Adipocyte (in vitro differentiated cells): ENCODE data around the gene OR4M1.
"Not testable (repeated sequence)": the region's sequence is repeated elsewhere in the genome, so short reads cannot be mapped to it uniquely, and the experiment has no call there.

ENCODE experiments used
- DNase-seq: peaks from one replicate; pipeline ENCODE4 v3.0.0-alpha.2; 2015; ENCODE audit warnings: low read depth
- H3K27me3 ChIP-seq: replicated peaks from 2 replicates; pipeline ENCODE4 v1.7.0; 2013; ENCODE audit warnings: mild to moderate bottlenecking, low read length, moderate library complexity; ENCODE audit not compliant: control insufficient read depth, insufficient read depth
- H3K36me3 ChIP-seq: 2 replicates; pipeline ENCODE4 v1.7.0; 2013; ENCODE audit warnings: low read length, mild to moderate bottlenecking, moderate library complexity; ENCODE audit not compliant: control insufficient read depth, insufficient read depth, severe bottlenecking
- H3K4me1 ChIP-seq: 2 replicates; pipeline ENCODE4 v1.7.0; 2013; ENCODE audit warnings: mild to moderate bottlenecking, low read length, moderate library complexity; ENCODE audit not compliant: control insufficient read depth, insufficient read depth
- H3K4me3 ChIP-seq: 2 replicates; pipeline ENCODE4 v1.7.0; 2013; ENCODE audit warnings: mild to moderate bottlenecking, low read length, moderate library complexity
- H3K9ac ChIP-seq: 2 replicates; pipeline ENCODE4 v1.7.0; 2013; ENCODE audit warnings: mild to moderate bottlenecking, low read length, moderate library complexity
- H3K9me3 ChIP-seq: 2 replicates; pipeline ENCODE4 v1.7.0; 2013; ENCODE audit warnings: mild to moderate bottlenecking, low read length, moderate library complexity; ENCODE audit not compliant: control insufficient read depth

OR4M1 gene

DNA sequence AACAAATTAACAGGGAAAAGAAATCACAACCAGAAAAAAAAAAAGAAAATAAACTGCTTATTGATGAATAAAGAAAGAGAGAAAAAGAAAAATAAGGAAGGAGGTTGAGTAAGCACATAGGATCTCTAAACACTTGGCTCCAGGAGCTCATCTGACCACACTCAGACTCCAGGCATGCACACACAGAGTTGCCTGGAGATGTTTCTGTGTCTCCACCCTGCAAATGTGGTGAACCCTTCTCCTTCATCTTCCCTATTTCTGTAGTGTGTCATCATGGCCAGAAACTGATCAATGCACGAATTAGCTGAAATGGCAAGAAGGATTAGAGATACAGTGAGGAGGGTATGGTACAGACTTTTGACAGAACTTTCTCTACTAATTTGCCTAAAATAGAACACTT lies 50.5 kb downstream of the OR4M1 start:
- Histone ChIP-seq H3K9ac (no peak overlapping the region), H3K27me3 (no peaks in the 10 kb centered on the region), H3K36me3 (no peaks in the 10 kb centered on the region), H3K4me1 (peaks cover 4% of the 10 kb centered on the region), H3K9me3 (no peaks in the 10 kb centered on the region), H3K4me3 (no peak overlapping the region)
- DNase-seq: no peak

DNA sequence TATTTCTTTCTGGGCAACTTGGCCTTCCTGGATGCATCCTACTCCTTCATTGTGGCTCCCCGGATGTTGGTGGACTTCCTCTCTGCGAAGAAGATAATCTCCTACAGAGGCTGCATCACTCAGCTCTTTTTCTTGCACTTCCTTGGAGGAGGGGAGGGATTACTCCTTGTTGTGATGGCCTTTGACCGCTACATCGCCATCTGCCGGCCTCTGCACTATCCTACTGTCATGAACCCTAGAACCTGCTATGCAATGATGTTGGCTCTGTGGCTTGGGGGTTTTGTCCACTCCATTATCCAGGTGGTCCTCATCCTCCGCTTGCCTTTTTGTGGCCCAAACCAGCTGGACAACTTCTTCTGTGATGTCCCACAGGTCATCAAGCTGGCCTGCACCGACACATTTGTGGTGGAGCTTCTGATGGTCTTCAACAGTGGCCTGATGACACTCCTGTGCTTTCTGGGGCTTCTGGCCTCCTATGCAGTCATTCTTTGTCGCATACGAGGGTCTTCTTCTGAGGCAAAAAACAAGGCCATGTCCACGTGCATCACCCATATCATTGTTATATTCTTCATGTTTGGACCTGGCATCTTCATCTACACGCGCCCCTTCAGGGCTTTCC lies 54.4 kb downstream of the OR4M1 start:
- H3K36me3 ChIP-seq, H3K9ac ChIP-seq, H3K4me1 ChIP-seq, DNase-seq, H3K4me3 ChIP-seq, H3K27me3 ChIP-seq, H3K9me3 ChIP-seq: not testable (repeated sequence)

GRCh38 chr14:19828314-19828713 lies 55.0 kb downstream of the OR4M1 start:
- no peak for DNase-seq
- H3K9ac ChIP-seq: no peak overlapping the region
- no peaks in the 10 kb centered on the region for H3K27me3 ChIP-seq
- no peaks in the 10 kb centered on the region for H3K36me3 ChIP-seq
- peaks cover 2% of the 10 kb centered on the region for H3K4me1 ChIP-seq
- H3K9me3 ChIP-seq: no peaks in the 10 kb centered on the region
- no peak overlapping the region for H3K4me3 ChIP-seq
